AG20443 (cell line): ENCODE data around the gene PRPF6.

Experiments
- DNase-seq: peaks from one replicate; pipeline ENCODE4 v3.0.0; 2012; ENCODE audit warnings: low spot score, mixed read lengths

PRPF6 gene

DNA sequence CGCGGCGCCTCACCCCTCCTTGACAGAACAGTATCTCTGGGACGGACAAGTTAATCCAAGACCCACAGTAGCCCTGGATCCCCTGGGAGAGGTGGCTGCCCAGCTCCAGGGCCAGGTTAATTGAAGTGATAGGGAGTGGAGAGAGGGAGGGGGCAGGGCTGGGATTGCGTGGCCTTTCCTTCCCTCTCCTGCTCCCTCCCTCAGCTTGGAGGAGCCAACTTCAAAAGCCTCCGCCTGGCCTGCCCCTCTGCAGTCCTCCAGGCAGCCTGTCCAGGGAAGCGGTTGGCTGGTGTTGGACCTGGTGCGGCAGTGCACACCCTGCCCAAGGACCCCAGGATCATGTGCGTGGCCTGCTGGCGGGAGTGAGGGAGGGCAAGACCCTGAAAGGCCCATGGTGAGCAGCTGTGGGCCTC, 55.0 kb downstream of the PRPF6 start, which contains the start of gene C20orf204:
C20orf204 (plus strand) TSS at position 250 of the 413 bp plus-strand sequence; CDS start at position 392, 142 bp downstream.
- DNase-seq: no peak

- no peak for DNase-seq
Observed at GRCh38 chr20:64036346-64037198, 55.6 kb downstream of the PRPF6 start.

GRCh38 chr20:64037199-64037497, 56.2 kb downstream of the PRPF6 start:
- DNase-seq: no peak

DNA sequence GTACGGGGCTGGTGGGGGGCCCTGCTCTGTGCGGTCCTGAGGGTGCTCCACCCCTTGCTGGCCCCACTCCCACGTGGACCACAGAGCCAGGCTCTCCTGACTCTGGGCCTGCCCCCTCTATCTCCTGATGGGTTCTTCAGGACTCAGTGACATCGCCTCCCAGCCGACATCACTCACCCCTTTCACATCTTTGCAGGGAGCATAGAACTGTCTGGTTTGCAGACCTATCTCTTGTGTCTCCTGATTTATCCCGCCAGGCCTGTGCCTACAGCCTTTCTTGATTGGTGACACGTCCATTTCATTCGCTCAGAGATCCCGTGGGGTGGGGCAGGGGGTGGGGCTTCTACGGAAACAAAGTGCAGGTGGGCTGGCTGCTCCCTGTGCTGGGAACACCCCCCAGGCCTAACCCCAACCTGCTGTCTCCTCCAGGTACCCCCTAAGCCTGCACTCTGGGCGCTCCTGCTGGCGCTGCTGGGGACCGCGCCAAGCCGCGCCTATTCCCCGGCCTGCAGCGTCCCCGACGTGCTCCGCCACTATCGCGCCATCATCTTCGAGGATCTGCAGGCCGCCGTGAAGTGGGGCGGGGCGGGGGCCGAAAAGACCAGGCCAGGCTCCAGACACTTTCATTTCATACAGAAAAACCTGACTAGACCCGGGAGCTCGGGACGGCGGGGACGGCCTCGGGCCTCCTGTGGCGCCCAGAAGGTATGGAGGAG, 56.7 kb downstream of the PRPF6 start:
- no peak for DNase-seq

DNA sequence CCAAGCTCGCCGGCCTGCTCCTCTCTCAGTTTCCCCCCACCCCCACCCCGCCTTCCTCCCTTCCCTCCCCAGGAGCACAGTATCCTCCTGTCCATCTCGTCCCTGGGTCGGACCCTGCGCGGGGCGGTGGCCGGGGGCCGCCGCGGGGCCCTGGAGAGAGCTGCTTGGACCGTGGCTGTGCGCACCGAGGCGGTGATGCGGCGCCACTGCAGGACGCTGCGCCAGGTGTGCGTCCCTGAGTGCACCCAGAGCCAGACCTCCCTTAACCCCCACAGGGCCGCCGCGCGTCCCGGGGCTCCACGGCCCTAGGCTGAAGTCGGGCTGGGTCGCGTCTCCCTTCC, 57.3 kb downstream of the PRPF6 start:
- DNase-seq: no peak

GRCh38 chr20:64038565-64039292, 57.8 kb downstream of the PRPF6 start:
- DNase-seq: peak; percentile 90

DNA sequence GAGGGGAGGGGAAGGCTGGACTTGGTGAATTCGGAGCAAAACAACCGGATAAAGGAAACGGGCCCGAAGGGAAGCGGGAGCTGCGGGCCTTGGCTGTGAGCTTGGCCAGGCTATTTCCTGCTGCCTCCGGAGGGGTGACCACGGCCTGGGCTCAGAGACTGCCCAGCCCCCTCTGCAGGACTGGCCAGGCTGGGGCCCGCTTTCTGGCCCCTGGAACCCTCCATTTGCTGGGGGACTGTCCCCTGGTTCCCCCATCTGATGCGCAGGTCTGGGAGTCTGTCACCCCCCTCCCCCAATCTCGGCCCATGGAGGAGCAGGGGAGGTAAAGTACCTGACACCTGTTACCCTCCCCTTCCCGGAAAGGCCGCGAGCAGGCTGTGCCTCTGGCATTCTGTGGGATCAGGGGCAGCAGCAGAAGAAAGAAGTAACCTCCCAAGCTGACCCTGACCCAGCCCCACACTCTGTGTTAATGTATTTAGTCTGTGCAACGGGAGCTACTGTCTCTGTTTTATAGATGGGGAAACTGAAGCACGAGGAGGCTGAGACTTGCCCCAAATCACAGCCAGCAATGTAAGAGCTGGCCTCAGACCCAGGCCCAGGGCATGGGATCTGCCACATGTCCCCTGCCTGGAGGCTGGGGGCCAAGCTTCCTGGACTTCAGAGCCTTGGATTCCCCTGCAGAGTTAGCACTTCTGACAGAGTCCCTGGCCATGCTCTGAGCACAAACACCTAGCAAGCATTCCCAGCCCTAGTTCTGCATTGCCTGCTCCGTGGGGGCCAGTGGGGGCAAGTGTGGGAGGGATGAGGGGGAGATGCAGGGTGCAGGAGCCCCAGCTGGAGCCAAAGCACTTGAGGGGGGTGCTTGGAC, 58.6 kb downstream of the PRPF6 start:
- no peak for DNase-seq

DNA sequence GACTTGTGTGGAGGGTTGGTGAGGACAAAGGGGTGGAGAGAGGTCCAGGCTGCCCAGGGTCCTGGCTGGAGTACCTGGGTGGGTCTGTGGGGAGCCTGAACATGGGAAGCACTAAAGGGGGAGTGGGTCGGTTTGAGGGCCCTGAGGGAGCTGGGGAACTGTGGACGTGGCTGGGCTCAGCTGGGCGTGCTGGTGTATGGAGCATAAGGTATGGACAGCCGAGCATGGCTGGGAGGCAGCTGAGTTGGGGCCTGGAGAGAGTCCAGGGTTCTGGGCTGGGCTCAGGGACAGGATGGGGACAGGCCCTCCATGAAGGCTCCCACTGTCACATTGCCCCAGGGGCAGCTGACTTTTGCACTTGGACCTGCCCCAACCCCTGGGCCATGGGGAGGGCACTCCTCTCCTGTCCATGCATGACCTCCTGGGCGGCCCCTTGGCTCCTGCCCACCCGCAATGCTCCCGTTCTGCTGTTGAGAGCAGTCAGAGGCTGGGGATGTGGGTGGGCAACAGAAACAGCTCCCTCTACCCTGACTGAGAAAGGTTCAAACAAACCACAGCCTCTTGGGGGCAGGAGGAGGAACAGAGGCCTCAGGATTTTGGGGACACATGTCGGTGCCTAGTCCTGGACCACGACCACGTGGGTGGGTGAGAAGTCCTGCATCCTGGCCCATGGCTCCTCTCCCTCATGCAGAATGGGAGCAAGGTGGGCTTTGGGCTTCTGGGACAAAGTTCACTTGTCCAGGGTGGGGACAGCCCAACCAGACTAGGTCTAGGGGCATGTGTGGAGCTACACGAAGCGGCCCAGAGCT, 59.5 kb downstream of the PRPF6 start:
- no peak for DNase-seq

- DNase-seq: no peak
Observed at GRCh38 chr20:64041040-64041780, 60.3 kb downstream of the PRPF6 start.

DNA sequence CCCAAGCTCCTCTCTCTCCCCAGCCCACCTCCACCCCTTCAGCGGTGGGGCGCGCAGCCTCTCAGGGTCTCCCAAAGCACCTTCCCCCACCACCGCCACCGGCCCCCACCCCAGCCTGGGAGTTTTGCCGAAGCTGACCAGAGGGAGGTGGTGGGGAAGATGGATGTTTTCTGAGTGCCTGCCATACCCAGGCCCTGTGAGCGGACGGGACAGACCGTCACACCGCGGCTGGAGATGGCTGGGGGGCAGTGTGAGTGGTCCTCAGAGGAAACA, 60.8 kb downstream of the PRPF6 start:
- DNase-seq: no peak

DNA sequence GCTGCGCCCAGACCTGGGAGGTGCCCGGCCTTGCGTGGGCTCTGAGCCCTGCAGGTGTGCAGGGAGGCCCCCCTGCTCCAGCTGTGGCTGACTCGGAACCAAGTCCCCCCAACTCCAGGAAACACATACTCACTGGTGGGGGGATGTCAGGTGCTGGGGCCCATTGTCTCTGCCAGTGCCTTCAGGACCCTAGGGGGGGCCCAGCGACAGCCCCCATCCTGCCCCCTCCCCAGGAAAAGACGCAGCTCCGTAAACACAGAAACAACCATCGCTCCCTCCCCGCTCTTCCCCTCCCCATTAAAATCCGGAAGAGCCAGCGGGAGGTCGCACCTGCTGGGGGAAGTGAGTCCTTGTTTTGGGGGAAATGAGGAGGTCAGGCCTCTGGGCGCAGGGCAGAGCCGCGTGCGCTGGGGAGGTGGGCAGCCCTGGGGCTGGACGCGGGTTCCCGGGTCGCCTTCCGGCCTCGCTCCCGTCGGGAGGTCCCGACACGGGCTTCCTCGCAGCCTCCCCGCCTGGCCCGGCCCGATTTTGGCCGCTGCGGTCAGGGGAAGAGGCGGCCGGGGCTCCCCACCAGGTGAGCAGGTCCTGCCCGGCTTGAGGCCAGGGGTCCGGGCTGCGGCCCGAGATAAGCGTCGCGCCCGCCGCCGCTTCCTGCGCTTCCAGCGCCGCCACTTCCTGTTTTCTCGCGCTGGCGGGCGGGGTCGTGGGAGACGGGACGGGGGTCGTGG, 61.3 kb downstream of the PRPF6 start:
- no peak for DNase-seq

- no peak for DNase-seq
Observed at GRCh38 chr20:64043768-64044167, 62.8 kb downstream of the PRPF6 start.

GRCh38 chr20:64044484-64045247, 63.7 kb downstream of the PRPF6 start:
- DNase-seq: peak; percentile 80

DNA sequence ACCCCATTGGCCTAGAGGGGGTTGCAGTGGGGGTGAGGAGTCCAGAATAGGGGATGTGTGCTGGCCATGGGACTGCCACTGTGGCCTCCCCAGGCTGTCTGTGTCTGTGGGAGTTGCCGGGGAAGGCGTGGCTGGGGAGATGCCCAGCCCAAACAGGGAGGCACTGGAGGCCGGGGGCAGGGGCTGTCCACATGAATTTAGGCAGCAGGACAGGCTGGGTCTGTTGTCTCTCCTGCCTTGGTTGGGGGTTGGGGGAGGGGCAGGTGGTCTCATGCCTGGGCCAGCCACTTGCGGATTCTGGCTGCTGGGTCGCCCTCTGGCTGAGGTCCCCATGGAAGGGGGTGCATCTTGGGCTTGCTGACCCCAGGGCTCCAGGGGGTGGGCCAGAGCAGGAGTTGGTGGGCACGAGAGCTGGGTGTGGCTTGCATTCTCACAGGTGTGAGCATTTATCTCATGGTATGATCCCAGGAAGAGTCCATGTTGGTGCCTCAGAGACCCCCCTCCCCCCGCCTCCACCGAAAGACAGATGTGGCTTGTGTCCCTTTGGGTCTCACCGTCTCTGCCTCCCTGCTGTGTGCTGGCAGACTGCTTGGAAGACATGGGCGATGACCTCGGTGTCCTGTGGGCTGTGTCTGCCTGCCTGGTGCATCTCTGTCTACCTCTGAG, 64.5 kb downstream of the PRPF6 start:
- no peak for DNase-seq

GRCh38 chr20:64047046-64047389, 66.1 kb downstream of the PRPF6 start:
- DNase-seq: no peak

DNA sequence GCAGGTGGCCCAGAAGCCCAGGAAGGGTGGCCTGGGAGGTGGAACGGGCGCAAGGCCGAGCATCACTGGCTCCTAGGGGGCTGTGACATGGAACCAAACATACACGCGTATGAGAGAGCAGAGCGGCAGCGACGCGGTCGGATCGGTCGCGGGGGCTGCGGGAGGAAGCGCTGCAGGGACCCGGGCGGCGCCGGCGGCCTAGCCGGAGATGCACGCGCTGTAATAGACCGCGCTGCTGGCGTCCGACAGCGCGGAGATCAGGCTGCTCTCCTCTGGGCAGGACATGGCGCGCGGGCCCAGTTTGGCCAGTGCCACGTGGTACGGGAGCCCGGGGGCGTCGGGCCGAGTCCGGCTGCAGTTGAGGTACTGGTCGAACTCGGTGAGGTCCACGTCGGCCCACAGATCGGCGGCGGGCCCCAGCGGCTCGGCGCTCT, 67.1 kb downstream of the PRPF6 start:
- DNase-seq: no peak

DNA sequence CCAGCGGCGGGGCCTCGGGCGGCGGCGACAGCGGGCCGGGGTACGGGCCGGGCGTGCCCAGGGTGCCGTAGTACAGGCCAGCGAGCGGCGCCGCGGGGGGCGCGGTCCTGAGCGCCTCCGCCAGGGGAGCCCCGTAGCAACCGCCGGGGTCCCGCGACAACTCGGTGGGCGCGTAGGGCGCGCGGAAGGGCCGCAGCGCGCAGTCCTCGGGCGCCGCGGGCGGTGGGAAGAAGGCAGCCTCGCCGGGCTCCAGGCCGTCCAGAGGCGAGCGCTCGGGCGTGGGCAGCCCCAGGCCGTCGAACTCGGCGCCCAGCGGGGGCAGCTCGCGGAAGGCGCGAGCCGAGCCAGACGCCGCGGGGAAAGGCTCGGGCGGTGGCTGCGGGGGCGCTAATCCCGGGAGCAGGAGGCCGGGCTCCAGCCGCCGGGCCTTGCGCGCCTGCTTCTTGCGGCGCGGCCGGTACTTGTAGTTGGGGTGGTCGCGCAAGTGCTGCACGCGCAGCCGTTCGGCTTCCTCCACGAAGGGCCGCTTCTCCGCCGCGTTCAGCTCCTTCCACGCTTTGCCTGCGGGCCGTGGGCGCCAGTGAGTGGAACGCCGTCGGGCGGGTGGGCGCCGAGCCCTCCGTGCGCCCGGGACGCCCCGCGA, 67.6 kb downstream of the PRPF6 start:
- DNase-seq: no peak
